Transverse colon (tissue), 4 donors: Measurements from ENCODE around the gene KYNU. TPM values are rescaled to one million over a fixed set of nuclear protein-coding genes. Genes with fewer than 3 reads are reported as not detected.
A peak's percentile ranks its signal among the peaks of the same experiment; 100 is the strongest.

Experiments used
- DNase-seq: peaks from one replicate; pipeline ENCODE4 v3.0.0-alpha.2; 2019
- H3K27ac ChIP-seq, 4 donors: fragments of 200-600 bp; sonication (generic); 2 replicates each; pipeline ENCODE4 v1.5.1; 2016 to 2018; ENCODE audit warnings: inconsistent platforms in 4 of 4
- H3K27me3 ChIP-seq: fragments of 200-600 bp; sonication (generic); 2 replicates; pipeline ENCODE4 v1.5.1; 2017; ENCODE audit warnings: inconsistent platforms
- H3K36me3 ChIP-seq, 4 donors: fragments of 200-600 bp; sonication (generic); 2 replicates each; pipeline ENCODE4 v1.5.1; 2017 to 2019; ENCODE audit warnings: inconsistent platforms in 4 of 4
- H3K4me1 ChIP-seq, 4 donors: fragments of 200-600 bp; sonication (generic); 2 replicates each; pipeline ENCODE4 v1.5.1; 2017 to 2020; ENCODE audit warnings: inconsistent platforms in 4 of 4
- H3K4me3 ChIP-seq, 4 donors: fragments of 200-600 bp; sonication (generic); 1 replicate in 1 of 4; 2 replicates in 3 of 4; pipeline versions ENCODE4 v1.5.1 to v1.6.1; 2017 to 2019; ENCODE audit warnings: inconsistent platforms in 4 of 4
- H3K9me3 ChIP-seq, 2 donors: fragments of 200-600 bp; sonication (generic); 2 replicates each; pipeline ENCODE4 v1.5.1; 2017 to 2019; ENCODE audit warnings: inconsistent platforms in 2 of 2
- CTCF ChIP-seq, 5 experiments: fragments of 200-600 bp in 3 of 5; fragments of 450-650 bp in 2 of 5; sonication (generic) in 3 of 5; IDR thresholded peaks; 1 replicate in 2 of 5; 2 replicates in 3 of 5; pipeline ENCODE4 v1.5.1; 2016 to 2017; ENCODE audit warnings: antibody characterized with exemption in 5 of 5, inconsistent platforms in 3 of 5, mild to moderate bottlenecking in 2 of 5, moderate library complexity in 1 of 5
- EP300 ChIP-seq: sonication (generic); formaldehyde crosslinking; IDR thresholded peaks from one replicate; pipeline ENCODE4 v1.6.1; 2017; ENCODE audit warnings: antibody characterized with exemption, low read depth
- POLR2A ChIP-seq: fragments of 450-650 bp; IDR thresholded peaks from one replicate; pipeline ENCODE4 v1.6.1; 2016; ENCODE audit warnings: antibody characterized with exemption, mild to moderate bottlenecking, moderate library complexity
- POLR2AphosphoS5 ChIP-seq, 3 donors: sonication (generic); formaldehyde crosslinking; IDR thresholded peaks; one replicate each; pipeline ENCODE4 v1.6.1; 2016; ENCODE audit warnings: antibody characterized with exemption in 3 of 3
- WGBS, 2 donors: methylation state at CpG; one replicate each; pipeline ENCODE4 v1.1.5; 2018; ENCODE audit warnings: low coverage in 1 of 2; 5-methylcytosine and 5-hydroxymethylcytosine counted together
- in situ Hi-C, 4 donors: fragments of 200-750 bp; cut with MboI; loops; one replicate each; pipeline versions ENCODE4 v1.15.0 to v1.15.1; 2017; ENCODE audit warnings: low sequenced_read_pairs in 3 of 4, low pct_ligation_motif_present in 1 of 4, low pct_unique_long_range_greater_than_20kb in 1 of 4
- intact Hi-C: fragments of 100-400 bp; cut with DNase I; formaldehyde crosslinking; loops from one replicate; pipeline ENCODE4 v1.15.1; 2023; ENCODE audit warnings: low total_unique reads
- total RNA-seq, 4 donors: library from RNA; depleted of rRNA; stranded (reverse); fragments of >200 nt; gene quantifications; one replicate each; pipeline ENCODE4 v1.1.0, GENCODE V29; 2016

The KYNU gene
- total RNA-seq, 4 donors from 2014 or later, result 1.2 to 4.6 TPM; not detected in 2

GRCh38 chr2:142872882-142873724, 4.4 kb upstream of the KYNU start:
- Histone ChIP-seq H3K9me3 (no peaks in the 10 kb centered on the region), H3K4me3 (no peak overlapping the region), H3K4me1 (peaks cover 0 to 26% (median 9%) of the 10 kb centered on the region in 4 donors), H3K27me3 (no peaks in the 10 kb centered on the region), H3K27ac (peak overlapping the region in 1 of 4 donors; percentile 35), H3K36me3 (no peaks in the 10 kb centered on the region)
- intact Hi-C loops, result no loop called here
- WGBS, 2 donors, result 78 to 80% methylated on average over 6 of the region's 6 CpGs
- in situ Hi-C loops, result no loop called here
- DNase-seq, result no peak
- TF ChIP-seq CTCF (IDR thresholded peaks at IDR 0.05) (no peak), POLR2AphosphoS5 (IDR thresholded peaks at IDR 0.05) (no peak)

- Histone ChIP-seq H3K27me3 (no peaks in the 10 kb centered on the region), H3K9me3 (no peaks in the 10 kb centered on the region), H3K27ac (peak overlapping the region in 2 of 4 donors; percentile 35 to 51), H3K36me3 (no peaks in the 10 kb centered on the region), H3K4me1 (peaks cover 0 to 20% (median 5%) of the 10 kb centered on the region in 4 donors), H3K4me3 (no peak overlapping the region)
- intact Hi-C loops (no loop called here), in situ Hi-C loops (no loop called here)
- WGBS, 2 donors, result 58 to 92% methylated on average over 1 of the region's 1 CpG
- DNase-seq, result no peak
- no peak for TF ChIP-seq EP300
Measured at GRCh38 chr2:142873831-142874287, 3.6 kb upstream of the KYNU start.

- intact Hi-C loops, result no loop called here
Measured at GRCh38 chr2:142874293-142874814, 3.1 kb upstream of the KYNU start.

GRCh38 chr2:142875010-142875409, 2.5 kb upstream of the KYNU start:
- H3K4me3 ChIP-seq, result no peak overlapping the region
- no peaks in the 10 kb centered on the region for H3K27me3 ChIP-seq
- 93% methylated on average over 6 of the region's 6 CpGs for WGBS, 2 donors
- intact Hi-C loops (no loop called here), in situ Hi-C loops (no loop called here)
- peak overlapping the region in 2 of 4 donors; percentile 35 to 42 for H3K27ac ChIP-seq
- no peaks in the 10 kb centered on the region for H3K9me3 ChIP-seq
- TF ChIP-seq CTCF (IDR thresholded peaks at IDR 0.05) (no peak), POLR2A (no peak), POLR2AphosphoS5 (IDR thresholded peaks at IDR 0.05) (no peak), EP300 (no peak)
- no peak for DNase-seq
- H3K36me3 ChIP-seq, result no peaks in the 10 kb centered on the region
- peaks cover 0 to 11% (median 0%) of the 10 kb centered on the region in 4 donors for H3K4me1 ChIP-seq

More at GRCh38 chr2:142874293-142874814, 3.1 kb upstream of the KYNU start:
- DNase-seq, result peak; percentile 38
- Histone ChIP-seq H3K27ac (peak overlapping the region in 2 of 4 donors; percentile 35 to 51), H3K4me3 (no peak overlapping the region), H3K27me3 (no peaks in the 10 kb centered on the region), H3K36me3 (no peaks in the 10 kb centered on the region), H3K4me1 (peaks cover 0 to 17% (median 2%) of the 10 kb centered on the region in 4 donors), H3K9me3 (no peaks in the 10 kb centered on the region)
- in situ Hi-C loops, result no loop called here
- TF ChIP-seq CTCF (IDR thresholded peaks at IDR 0.05) (no peak), EP300 (no peak), POLR2AphosphoS5 (IDR thresholded peaks at IDR 0.05) (no peak), POLR2A (no peak)
- 22 to 24% methylated on average over 2 of the region's 2 CpGs for WGBS, 2 donors
